GM18520 (cell line): ENCODE results near the gene ST3GAL3.

ENCODE experiments used
- ATAC-seq: cut with Tn5 transposase; IDR thresholded peaks from one replicate; pipeline ENCODE4 v1.9.1; 2021; ENCODE audit not compliant: unreplicated experiment

Gene ST3GAL3

DNA sequence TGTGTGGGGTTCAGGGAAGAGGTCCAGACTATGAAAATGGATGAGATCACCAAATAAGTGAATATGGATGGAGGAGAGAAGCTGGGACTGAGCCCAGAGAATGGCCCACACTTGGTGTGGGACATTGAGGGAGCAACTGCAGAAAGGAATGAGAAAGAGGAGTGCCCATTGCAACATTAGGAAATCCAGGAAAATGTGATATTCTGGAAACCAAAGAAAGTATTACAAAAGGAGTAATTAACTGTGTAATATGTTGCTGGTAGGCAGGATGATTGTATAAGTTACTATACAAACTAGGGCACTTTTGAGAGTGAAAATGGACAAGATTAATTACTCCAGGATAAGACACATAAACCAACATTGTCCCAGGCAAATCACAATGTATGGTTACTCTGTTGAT is 166.5 kb downstream of the ST3GAL3 start:
- no peak for ATAC-seq

- no peak for ATAC-seq
Measured at GRCh38 chr1:43874716-43875115, 167.4 kb downstream of the ST3GAL3 start.

DNA sequence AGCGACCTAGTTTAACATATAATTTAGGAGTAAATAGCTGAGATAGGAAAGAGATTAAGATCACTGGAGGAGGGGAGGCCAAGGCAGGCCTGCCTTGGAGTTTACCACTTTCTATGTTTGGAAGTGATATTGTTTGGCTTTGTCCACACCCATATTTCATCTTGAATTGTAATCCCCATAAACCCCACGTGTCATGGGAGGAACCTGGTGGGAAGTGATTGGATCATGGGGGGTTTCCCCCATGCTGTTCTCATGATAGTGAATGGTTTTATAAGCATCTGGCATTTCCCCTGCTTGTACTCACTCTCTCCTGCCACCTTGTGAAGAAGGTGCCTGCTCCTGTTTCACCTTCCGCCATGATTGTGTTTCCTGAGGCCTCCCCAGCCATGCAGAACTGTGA is 168.0 kb downstream of the ST3GAL3 start:
- ATAC-seq = no peak

- ATAC-seq = no peak
Measured at GRCh38 chr1:43877101-43877500, 169.8 kb downstream of the ST3GAL3 start.

DNA sequence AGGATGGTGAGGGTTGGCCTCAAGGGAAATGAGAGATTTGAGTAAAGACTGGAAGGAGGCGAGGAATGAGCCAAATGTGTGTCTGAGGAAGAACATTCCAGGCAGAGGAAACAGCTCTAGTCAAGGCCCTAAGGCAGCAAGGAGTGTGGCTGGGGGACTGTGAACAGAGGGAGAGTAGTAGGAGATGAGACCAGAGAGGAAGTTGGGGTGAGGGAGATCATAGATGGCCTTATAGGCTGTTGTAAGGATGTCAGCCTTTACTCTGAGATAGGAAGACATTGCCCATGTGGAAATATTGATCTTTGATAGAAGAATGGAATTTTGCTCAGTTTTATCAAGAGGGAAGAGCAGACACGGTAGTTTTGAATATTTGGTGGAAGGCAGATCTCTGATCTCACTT is 171.1 kb downstream of the ST3GAL3 start:
- no peak for ATAC-seq

- ATAC-seq = no peak
Measured at GRCh38 chr1:43878854-43879253, 171.5 kb downstream of the ST3GAL3 start.

DNA sequence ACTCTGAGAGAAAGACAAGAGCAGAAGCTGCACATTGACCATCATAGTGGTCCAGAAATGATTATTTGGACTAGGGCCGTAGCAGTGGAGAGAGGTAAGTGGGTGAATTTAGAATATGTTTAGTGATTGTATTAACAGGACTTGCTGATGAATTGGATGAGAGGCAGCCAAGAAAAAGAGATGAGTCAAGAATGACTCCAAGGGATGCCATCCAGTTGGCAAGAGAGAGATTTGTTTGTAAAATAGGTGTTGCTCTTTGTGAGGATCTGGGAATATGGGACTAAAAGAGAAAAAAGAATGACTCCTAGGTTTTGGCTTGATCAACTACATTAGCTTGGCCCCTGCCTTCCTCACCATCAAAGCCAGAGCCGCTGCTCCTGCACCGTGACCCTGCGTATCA is 172.1 kb downstream of the ST3GAL3 start:
- ATAC-seq = no peak

DNA sequence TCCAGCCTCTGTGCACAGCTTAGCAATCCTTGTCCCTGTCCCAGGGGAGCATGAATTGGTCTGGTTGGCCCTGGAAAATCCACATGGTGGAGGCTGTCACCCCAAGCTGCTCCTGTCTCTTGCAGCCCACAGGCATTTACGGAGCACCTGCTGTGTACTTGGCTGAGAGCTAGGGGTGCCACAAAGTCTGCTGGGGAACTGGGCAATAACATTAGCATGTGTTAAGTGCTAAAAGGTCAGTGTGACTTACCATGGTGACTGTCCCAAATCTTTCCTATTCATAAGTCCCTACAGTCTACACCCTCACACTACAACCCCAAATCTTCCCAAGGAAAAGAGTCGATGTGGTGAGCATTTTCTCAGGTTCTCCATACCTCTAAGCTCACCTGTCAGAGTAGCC is 172.7 kb downstream of the ST3GAL3 start:
- ATAC-seq = no peak

- no peak for ATAC-seq
Measured at GRCh38 chr1:43880604-43881003, 173.3 kb downstream of the ST3GAL3 start.

- ATAC-seq = no peak
Measured at GRCh38 chr1:43881415-43881814, 174.1 kb downstream of the ST3GAL3 start.

DNA sequence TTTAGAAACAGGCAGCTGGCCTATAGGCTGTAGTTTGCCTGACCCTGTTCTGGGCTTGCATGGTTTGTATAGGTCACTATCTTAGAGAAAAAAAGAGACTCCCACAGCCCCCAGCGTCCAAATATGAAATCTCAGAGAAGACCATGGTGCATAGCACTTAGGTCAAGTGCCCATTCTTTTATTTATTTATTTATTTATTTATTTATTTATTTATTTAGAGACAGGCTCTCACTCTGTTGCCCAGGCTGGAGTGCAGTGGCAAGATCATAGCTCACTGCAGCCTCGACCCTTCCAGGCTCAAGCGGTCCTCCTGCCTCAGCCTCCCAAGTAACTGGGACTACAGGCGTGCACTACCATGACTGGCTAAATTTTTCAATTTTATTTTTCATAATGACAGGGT is 175.4 kb downstream of the ST3GAL3 start:
- ATAC-seq = no peak

- no peak for ATAC-seq
Measured at GRCh38 chr1:43883321-43883720, 176.0 kb downstream of the ST3GAL3 start.

DNA sequence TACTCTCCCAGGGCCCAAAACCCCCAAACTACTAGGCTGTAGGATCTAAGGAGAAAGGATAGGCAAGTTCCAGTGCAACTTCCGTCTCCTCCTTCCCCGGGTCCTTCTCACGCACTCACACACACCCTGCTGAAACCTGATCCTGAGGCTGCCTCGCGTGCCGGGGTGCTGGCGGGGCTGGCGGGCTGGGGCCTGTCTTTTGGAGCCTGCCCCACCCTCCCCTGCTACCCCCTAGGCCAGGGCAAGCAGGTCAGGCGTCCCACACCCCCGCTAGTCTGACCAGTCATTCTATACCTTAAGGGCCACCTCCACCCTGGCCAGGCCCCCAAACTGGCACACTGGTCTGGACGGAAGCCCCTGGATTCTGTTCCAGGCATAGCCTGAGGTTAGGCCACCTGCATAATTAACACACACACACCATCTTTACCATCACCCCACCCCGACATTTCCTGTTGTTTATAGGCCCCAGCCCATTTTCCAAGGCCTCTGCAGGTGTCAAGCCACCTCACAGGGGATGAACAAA is 178.0 kb downstream of the ST3GAL3 start:
- no peak for ATAC-seq

DNA sequence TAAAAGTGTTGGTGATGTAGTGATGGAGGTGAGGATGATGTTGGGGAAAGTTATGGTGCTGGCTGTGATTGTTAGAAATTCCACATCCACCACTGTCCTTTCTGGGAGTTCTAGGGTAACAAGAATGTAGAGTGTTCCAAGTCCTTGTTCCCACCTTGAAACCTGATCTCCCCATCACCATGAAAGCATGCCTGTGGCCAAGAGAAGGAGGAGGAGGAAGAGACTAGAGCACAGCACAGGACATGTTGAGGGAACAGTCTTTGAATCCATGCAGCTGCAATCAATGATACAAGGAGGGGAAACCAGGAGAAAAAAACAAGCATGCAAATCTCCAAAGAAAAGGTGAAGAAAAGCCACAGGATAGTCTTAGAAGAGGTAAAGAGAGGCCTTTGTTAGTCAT is 180.4 kb downstream of the ST3GAL3 start:
- ATAC-seq = no peak

DNA sequence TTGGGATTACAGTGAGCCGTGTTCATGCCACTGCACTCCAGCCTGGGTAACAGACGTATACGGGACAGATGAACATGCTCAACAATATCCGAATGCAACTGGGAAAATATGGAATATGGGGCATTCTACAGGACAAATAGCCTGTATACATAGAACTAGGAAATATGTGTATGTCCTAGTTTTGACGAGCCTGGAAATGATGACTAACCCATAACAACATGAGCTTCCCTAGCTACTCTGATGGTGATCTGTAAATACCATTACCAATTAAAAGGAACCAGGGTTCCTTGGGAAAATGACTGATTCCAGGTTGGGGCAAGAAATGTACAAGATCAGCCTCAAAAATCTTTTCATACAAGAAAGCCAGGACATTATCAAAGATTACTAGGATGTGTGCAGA is 183.5 kb downstream of the ST3GAL3 start:
- ATAC-seq = no peak

- no peak for ATAC-seq
Measured at GRCh38 chr1:43893006-43893405, 185.7 kb downstream of the ST3GAL3 start.

DNA sequence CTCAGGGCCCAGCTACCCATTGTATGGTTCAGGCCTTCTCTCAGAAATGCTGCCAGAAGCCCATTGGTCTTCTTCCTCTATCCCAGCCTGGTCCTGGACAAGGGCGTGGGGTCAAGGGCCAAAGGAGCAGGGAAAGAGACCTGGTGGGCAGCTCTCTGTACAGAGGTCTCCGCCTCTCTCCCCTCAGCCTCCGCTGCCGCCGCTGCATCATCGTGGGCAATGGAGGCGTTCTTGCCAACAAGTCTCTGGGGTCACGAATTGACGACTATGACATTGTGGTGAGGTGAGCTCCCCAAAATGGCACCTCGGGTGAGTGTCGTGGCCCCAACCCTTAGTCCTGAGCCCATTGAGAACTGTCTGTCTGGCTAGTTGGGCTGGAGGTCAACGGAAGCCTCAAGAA is 191.6 kb downstream of the ST3GAL3 start:
- no peak for ATAC-seq

DNA sequence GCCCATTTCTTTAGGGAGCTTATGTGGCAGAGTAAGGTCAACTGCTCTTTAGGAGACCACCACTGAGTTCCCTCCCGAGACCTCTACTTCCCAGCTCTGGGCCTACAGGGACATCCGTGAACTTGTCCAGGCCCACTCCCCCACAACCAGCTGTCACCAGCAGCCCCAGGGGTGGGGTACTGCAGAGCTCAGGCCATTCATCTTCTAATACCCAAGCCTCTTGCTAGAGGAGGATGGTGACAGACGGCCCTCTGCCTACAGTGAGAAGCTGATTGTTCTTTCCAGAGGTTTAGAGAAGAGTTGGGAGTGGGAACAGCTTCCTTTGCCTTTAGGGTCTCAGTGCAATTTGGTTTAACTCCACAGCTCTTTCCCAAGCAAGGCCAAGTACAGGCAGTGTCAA is 193.1 kb downstream of the ST3GAL3 start:
- ATAC-seq = no peak

GRCh38 chr1:43901196-43901961 is 194.0 kb downstream of the ST3GAL3 start:
- ATAC-seq = no peak

- no peak for ATAC-seq
Measured at GRCh38 chr1:43902058-43902831, 194.9 kb downstream of the ST3GAL3 start.

GRCh38 chr1:43904660-43905551 is 197.6 kb downstream of the ST3GAL3 start:
- no peak for ATAC-seq
